GM18861 (cell line): ENCODE data around the gene RAPGEF1.
"Not testable (repeated sequence)": the region's sequence is repeated elsewhere in the genome, so short reads cannot be mapped to it uniquely, and the experiment has no call there.

Experiments used
- ATAC-seq: cut with Tn5 transposase; IDR thresholded peaks from one replicate; pipeline ENCODE4 v1.9.1; 2021; ENCODE audit not compliant: unreplicated experiment

The RAPGEF1 gene

GRCh38 chr9:131656356-131657036 lies 83.4 kb downstream of the RAPGEF1 start:
- peak; percentile 45 for ATAC-seq

GRCh38 chr9:131654369-131654768 lies 85.5 kb downstream of the RAPGEF1 start:
- ATAC-seq, result not testable (repeated sequence)

- ATAC-seq, result no peak
Measured at GRCh38 chr9:131651599-131651998, 88.3 kb downstream of the RAPGEF1 start.

GRCh38 chr9:131651160-131651559 lies 88.7 kb downstream of the RAPGEF1 start:
- no peak for ATAC-seq

GRCh38 chr9:131650254-131650653 lies 89.6 kb downstream of the RAPGEF1 start:
- ATAC-seq, result no peak

GRCh38 chr9:131649646-131650045 lies 90.2 kb downstream of the RAPGEF1 start:
- ATAC-seq, result no peak

GRCh38 chr9:131645078-131645776 lies 94.6 kb downstream of the RAPGEF1 start:
- ATAC-seq, result no peak

GRCh38 chr9:131642496-131643083 lies 97.3 kb downstream of the RAPGEF1 start:
- ATAC-seq, result peak; percentile 54

GRCh38 chr9:131641618-131642495 lies 98.0 kb downstream of the RAPGEF1 start:
- no peak for ATAC-seq

GRCh38 chr9:131640438-131641137 lies 99.3 kb downstream of the RAPGEF1 start:
- no peak for ATAC-seq

- no peak for ATAC-seq
Measured at GRCh38 chr9:131639769-131640437, 100.0 kb downstream of the RAPGEF1 start.

- no peak for ATAC-seq
Measured at GRCh38 chr9:131636593-131636992, 103.3 kb downstream of the RAPGEF1 start.

GRCh38 chr9:131635892-131636291 lies 104.0 kb downstream of the RAPGEF1 start:
- ATAC-seq, result no peak

GRCh38 chr9:131635285-131635684 lies 104.6 kb downstream of the RAPGEF1 start:
- ATAC-seq, result no peak

- ATAC-seq, result no peak
Measured at GRCh38 chr9:131633491-131634031, 106.3 kb downstream of the RAPGEF1 start.

GRCh38 chr9:131631306-131631705 lies 108.6 kb downstream of the RAPGEF1 start:
- ATAC-seq, result no peak

- peak; percentile 34 for ATAC-seq
Measured at GRCh38 chr9:131630205-131630831, 109.6 kb downstream of the RAPGEF1 start.

- no peak for ATAC-seq
Measured at GRCh38 chr9:131629825-131630204, 110.1 kb downstream of the RAPGEF1 start.

- no peak for ATAC-seq
Measured at GRCh38 chr9:131629226-131629500, 110.7 kb downstream of the RAPGEF1 start.
